Globus pallidus (tissue), 1 donor: ENCODE results near the gene ZNF469.
A peak's percentile ranks its signal among the peaks of the same experiment; 100 is the strongest.

Source experiments
- DNase-seq: peaks from one replicate; pipeline ENCODE4 v3.0.0-alpha.2; 2015; ENCODE audit warnings: low spot score

The ZNF469 gene

DNA sequence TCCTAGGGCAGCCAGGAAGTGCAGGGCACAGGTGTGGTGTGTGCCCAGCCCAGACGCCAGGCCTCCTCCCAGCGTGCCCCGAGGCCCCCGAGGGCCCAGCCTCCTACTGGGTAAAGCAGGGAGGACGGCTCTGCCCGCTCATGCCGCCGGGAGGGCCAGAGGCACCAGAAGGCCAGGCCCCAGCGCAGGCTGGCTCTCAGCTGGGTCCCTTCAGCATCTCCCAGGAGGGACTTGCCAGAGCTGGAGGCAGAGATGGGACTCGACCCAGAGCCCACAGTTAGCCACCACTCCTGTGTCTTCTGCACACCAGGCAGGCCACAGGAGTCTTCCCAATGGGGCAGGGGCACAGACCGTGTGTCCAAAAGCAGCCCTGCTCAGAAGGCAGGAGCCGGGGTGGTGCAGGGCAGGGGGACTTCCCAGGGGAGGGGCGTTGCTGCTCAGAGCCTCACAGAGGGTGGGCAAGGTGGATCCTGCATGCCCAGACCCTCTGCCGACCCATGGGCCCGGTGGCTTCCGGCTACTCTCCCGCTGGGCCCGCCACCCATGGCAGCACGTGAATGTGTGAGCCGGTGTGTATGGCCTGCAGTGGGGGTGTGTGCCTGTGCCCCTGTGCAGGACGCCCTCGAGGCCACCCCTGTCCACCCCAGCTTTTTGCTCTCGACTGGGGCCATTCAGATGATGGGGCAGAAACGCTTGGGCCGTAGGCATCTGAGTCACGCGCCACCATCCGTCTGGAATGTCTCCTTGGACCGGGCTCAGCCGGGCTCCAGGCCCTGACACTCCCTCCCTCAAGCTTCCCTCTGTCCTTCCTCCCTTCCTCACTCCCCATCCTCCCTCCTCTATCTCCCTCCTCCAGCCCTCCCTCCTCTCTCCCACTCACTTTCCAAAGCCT lies 5.7 kb upstream of the ZNF469 start:
- no peak for DNase-seq

DNA sequence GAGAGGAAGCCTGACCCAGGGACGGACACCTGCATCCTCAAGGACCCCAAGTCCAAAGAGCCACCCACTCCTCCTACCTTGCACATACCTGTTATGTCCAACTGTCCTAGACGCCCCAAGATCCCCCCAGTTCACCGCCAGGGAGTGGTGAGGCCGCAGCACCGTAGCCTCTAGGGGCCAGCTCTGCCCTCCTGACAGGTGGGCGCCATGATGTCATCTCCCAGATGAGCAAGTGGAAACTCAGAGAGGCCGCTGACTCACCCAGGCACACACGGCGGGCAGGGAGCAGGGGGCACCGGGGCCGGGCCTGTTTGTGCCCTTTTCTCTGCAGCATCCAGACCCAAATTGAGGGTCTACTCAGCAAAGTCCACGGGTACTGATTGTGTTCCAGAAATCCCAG lies 4.8 kb upstream of the ZNF469 start:
- DNase-seq: no peak

DNA sequence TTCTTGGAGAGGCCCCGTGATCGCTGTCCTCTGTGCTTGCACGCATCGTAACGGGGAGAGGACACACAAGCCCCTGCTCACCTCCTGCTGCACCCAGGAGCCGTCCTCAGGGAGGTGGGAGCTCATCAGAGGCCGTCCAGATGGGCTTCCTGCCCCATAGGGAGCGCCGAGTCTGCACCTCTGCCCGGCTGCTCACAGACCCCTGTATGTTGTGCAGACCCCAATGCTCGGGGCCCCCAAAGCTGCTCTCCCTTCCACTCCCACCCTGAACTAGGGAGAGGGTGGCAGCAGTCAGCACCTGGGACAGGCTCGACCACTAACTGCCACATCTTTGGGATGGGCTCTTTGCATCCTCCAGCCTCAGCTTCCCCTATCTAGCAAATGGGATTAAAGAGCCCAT lies 4.4 kb upstream of the ZNF469 start:
- DNase-seq: no peak

DNA sequence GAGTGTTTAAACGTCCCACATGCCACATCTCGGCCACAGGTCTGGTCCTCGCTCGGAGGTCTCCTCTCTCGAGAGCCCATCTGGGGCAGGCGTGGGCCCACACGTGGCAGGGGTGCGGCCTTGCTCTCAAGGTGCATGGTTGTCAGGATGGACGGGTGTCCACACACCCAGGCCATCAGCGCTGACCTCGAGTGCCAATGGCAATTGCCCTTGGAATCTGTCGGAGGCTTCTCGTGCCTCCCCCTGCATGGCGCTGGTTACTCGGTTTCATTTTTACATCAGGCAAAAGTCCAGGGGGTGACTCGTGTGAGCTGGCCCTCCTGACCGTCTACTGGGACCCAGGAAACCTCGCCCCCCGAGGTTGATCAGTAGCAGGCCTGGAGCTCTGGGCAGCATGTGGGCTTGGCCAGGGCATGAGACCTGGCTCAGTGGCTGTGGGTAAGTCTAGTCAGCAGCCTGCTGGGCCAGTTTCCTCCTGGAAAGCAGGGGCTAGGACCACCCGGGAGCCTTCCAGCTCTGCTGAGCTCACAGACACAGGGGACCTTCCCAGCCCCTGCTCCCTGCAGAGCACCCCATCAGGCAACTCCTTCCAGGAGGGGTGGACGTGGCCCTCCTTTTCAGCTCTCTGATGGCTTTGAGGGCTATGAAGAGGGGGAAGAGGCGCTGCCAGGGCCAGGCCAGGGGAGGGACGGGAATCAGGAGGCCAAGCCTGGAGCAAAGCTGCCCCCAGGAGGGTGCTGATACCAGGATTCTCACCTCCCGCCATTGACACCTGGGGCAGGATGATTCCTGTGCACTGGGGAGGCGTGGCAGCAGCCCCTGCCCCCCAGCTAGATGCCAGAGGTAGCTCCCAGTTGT lies 3.7 kb upstream of the ZNF469 start:
- no peak for DNase-seq

DNA sequence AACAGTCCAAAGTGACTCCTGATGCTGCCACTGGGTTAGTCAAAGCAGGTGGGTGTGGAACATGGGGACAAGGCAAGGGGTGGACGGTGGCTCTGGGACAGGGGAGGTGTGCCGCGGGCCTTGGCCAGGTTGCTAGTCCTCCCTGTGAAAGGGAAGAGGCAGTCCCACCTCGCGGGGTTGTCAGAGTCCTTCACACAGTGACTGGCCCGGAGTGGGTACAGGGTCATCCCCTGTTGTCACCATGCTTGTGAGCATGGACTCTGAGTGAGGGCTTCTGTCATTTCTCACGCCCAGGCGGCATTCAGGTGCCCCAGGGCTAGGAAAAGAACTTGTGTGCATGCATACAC lies 3.1 kb upstream of the ZNF469 start:
- DNase-seq: no peak

DNA sequence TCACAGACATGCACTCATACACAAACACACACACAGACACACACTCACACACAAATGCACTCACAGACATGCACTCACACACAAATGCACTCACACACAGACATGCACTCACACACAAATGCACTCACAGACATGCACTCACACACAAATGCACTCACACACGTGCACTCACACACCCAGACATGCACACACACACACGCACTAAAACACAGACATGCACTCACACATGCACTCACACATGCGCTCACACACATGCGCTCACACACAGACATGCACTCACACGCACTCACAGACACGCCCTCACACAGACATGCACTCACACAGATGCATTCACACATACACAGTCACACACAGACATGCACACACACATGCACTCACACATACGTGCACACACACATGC lies 2.7 kb upstream of the ZNF469 start:
- DNase-seq: no peak

DNA sequence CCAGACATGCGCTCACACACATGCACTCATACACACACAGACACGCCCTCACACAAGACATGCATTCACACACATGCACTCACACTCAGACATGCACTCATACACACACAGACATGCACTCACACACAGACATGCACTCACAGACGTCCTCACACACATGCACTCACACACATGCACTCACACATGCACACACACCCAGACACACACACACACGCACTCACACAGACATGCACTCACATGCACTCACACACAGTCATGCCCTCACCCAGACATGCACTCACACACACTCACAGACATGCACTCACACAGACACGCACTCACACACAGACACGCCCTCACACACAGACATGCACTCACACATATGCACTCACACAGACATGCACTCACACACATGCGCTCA lies 2.1 kb upstream of the ZNF469 start:
- DNase-seq: no peak

DNA sequence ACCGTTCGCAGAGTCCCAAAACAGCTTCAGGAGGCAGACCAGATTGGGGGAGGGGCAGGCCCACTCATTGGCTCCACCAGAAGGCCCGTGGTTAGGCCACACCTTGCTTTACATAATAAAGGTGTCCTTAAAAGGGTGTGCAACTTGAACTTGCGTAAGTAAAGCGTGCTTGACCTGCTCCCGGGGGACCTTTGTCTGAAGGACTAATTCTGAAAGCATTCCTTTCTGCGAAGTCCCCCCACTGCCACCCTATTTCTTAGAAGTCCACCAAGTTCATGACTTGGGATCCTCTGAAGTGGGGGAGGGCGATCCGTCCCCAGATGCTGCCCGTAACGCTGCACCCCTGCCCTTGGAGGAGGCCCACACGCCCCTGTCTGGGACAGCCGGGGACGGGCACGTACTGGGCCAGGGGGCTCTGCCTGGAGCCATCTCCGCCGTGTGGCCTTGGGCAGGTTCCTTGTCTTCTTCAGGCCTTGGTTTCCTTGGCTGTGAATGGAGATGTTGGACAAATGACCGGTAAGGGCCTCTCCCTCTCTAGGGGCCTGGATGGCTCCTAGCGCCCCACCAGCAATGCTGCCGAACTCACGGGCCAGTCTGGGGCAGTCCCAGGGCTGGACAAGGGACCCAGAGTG lies 823 bp upstream of the ZNF469 start:
- no peak for DNase-seq

DNA sequence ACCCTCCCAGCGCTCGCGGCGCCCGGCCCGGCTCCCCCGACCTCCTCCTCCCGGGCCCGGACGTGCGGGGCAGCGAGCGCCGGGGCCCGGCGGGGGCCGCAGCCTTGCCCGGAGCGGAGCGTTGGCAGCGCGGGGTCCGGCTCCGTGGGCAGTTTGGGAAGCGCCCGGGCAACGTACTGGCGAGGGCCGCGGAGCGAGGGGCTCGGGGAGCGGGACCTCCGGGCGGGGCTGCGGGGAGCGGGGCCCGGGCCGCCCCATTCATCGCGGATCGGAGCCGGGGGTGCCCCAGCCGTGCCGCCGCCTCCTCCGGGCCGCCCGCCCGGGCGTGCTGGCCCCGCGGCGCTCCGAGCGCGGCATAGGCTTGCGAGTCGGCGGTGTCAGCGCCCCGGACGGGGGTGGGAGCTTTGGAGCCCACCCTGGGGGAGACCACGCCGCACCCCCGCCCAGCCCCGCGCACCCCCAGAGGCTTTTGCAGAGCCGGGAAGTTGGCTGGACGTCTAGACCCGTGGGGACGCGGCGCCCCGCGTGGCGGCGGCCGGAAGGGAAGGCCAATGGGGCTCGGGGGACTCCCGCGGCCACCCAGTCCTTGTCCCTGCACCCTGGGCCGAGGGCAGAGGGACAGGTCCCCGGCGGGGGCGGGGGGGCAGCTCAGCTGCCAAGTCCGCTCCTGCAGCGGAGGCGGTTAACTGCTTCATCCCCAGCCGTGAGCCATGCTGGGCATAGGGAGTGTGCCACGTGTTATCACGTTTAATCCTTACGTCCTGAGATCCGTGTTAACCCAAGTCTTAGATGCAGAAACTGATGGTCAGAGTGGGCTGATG lies 852 bp downstream of the ZNF469 start:
- no peak for DNase-seq

DNA sequence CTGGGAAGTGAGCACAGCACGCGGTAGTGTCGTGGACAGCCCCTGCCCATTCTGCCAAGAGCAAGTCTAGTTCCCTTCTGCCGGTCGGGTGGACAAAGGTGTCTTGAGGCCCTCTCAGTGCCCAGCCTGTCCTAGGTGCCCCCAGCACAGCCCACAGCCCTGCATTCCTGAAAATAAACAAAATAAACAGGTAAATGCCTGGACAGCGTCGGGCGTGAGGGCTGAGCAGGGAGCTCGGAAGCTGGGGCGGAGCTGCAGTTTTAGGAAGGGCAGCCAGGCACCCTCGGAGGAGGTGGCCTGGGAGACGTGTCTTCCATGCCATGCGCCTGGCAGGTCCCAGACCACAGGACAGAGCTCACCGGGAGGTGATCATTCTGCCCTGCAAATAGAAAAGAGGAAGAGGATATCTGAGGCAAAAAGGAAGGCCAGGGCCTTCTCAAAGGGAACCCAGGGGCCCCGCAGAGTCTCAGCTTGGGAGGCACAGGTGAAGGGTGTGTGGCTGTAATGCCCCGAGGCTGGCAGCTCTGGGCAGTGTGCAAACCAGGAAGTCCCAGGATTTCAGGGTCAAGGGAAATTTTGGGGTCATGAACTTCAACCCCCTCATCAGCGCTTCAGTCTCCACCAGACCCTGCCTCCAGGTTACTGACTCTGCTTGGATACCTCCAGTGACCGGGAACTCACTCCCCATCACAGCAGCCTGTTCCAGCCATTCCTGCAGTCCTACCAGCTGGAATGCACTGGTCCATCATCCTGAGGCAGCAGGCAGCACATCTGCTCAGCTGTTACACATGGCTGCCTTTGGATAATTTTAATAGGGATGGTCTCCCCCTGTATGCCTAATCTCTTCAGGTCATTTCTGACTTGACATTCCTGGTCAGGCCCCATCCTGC lies 1.7 kb downstream of the ZNF469 start:
- DNase-seq: no peak

DNA sequence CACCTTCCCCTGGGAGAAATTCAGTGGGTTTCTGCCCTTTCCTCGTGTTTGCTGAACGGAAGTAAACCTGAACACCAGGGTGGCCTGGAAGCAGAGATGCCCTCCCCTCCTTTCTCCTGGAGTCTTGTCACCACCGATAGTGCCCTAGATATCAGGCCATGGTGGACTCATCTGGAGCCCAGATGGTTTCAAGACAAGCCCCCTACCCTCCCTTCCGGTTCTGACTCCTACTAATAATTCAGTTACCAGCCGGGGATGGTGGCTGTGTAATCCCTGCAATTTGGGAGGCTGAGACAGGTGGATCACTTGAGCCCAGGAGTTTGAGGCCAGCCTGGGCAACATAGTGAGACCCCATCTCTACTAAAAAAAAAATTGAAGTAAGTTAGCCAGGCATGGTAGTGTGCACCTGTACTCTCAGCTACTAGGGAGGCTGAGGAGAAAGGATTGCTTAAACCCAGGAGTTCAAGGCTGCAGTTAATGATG lies 2.4 kb downstream of the ZNF469 start:
- no peak for DNase-seq

DNA sequence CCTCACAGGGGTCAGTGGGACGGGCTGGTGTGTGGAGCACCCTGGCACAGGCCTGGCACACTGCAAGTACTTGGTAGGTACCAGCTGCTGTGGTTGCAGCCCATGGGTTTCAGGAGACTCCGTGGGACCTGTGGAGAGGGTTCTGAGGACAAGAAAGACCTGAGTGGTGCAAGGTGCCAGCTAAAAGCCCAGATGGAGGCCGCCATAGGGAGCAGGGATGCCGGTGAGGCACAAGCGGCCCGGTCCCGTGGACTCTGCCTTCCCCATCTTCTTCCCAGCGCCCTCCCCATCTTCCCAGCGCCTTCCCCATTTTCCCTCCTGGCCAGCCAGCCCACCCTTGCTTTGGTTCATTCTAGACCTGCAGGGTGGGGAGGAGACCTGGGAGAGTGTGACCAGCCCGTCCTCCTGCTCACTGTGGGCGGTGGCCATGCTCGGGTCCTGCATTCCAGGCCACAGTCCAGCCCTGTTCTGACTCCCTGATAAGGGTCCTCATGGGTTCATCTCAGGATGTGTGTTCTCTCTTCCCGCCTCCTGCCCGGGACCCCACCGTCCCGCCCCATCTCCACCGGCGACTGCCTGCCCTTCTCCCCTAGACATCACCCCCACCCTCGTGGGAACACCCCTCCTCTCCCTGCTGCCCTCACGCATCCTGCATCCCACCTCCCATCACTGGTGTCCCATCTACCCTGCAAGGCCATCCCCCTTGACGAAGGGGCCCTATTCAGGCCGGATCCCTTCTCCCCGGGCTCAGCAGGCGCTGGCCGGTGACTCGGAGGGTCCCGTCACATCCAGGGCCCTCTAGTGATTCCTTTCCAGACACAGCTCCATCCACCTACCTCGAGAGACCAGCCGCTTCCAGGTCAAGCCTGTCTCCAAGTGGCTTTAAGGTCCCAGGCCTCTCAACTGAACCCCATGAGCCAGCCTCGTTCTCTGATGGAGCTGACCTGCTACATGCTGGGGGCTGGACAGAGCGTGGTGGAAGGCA lies 3.4 kb downstream of the ZNF469 start:
- DNase-seq: no peak

DNA sequence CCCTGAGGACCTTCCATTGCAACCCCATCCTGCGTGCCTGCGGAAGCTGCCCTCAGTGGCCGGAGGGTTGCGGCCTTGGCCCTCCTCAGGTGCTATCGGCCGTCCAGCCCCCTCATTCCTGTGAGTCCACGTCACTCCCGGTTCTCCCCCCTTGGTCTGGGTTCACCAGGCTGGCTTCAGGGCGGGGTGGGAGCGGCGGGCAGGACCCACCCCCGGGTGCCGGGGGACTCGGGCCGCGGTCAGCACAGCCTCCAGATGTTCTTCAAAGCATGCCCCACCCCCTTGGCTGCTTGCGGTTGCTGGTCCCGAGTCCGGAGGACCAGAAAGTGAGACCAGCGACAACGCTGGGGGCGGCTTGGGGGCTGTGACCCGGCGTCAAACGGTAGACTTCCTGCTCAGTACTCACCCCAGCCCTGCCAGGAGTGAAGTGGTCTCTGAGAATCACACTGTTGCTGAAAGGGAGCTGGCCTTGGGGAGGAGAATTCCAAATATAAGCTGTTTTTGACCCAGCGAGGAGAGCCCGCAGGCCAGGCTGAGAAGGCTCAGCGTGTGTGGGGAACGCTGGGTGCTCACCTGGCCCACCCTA lies 4.5 kb downstream of the ZNF469 start:
- DNase-seq: no peak

DNA sequence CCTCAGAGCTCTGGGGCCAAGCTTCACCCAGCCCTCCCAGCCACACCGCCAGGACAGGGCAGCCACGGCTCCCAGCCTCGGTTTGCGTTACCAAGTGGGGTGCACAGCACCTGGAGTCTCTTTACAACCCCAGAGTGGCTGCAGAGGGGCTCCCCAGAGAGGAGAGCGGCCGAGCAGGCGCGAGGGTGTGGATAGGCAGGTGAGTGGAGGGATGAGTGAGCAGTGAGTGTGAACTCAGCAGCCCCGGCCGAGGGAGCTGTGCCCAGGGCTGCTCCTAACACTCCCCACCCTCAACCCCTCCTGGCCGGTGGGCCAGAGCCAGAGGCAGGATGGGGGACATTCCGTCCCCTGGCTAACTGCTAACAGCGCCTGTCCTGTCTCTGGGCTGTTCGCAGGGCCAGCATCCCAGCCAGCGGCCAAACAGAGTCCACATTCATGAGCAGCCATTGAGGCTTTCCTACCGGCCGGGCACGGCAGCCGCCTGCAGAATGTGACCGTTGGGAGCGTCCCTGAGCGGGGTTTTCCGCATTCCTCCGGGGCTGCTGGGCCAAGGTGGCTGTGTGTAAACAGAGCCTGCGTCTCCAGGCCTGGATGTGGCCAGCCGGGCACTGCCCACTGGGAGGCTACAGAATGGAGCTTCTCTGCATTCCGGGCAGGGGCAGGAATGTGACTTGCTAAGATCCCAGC lies 5.3 kb downstream of the ZNF469 start:
- peak; percentile 56 for DNase-seq

DNA sequence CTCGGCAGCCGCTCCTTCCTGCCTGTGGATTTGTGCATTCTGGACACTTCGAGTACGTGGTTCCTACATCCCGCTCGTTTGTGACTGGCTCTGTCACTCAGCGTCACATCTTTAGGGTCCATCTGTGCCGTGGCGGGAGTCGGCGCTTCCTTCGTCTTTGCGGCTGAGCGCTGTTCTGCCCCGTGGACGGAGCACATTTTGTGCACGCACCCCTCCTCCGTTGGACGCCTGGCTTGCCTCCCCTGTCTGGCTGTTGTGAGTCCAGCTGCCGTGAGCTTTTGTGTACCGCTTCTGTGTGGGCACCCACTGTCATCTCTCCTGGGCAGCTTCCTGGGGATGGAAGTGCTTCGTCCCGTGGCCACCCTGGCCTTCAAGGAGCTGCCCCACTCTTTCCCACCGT lies 6.4 kb downstream of the ZNF469 start:
- no peak for DNase-seq

DNA sequence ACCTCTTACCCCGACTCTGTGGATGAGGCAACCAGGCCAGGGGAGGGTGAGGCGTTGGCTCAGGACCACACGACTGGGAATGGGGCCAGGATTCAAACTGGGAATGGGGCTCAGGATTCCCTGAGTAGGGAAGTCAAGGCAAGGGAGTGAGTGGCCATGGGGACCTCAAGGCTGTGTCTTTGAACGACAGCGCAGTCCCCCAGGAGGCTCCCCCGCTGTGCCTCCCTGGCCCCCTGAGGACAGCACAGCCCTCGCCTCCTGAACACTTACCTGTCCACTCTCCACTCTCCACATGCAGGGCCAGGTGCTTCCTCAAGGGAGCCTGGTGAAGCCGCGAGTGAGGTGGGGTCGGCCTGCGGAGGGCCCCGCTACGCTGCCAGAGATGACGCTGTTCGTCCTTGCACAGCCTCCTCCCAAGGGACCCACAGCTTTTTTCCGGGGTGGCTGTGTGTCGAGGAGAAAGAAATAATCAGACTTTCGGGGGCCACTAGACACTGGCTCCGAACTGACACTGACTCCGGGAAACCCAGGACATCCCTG lies 6.9 kb downstream of the ZNF469 start:
- DNase-seq: no peak

DNA sequence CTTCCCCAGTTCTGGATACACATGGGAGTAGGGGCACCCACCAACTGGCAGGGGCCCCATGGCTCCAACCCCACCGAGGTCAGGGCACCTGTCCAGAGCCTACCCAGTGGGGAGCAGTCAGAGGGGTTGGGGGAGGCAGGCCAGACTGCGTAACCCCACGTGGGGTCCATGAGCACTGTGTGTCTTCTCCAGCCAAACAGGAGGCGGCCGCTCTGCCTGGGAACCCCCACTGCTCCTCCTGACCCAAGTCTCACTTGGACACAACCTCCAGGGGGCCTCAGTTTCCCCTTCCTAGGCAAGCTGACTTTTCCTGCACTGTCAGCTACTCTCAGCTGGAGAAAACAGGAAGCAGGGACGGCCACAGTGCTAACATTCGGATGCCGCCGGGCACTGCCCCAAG lies 7.5 kb downstream of the ZNF469 start:
- DNase-seq: no peak

DNA sequence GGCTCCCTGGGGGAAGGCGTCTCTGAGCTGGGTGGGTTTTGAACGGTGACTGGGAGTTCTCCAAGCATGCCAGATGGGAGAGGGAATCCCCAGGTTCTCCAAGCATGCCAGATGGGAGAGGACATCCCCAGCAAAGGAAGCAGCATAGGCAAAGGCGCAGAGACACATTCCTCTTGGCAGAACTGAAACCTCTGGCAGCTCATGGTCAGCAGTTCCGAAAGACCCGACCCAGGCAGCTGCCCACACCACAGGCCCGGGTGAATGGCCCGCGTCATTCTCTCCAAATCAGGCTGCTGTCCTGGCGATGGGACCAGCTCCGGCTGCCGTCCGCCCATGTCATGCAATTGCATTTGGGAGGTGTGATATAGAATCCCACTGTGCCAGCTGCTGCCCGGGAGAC lies 8.0 kb downstream of the ZNF469 start:
- DNase-seq: no peak
